Panc1 (cell line): ENCODE measurements around the gene UBE2Q1. TPM values are rescaled to one million over a fixed set of nuclear protein-coding genes. Genes with fewer than 3 reads are reported as not detected.

Experiments used
- ATAC-seq: fragments of 200-7000 bp; cut with Tn5 transposase; 2 replicates; pipeline ENCODE4 v1.9.1; 2020; ENCODE audit warnings: mild to moderate bottlenecking, moderate library complexity
- BruUV-seq: library from RNA; stranded (reverse); fragments of 400-500 nt; replicated peaks from 2 replicates; lab custom pipeline; 2021; lab: Mats Ljungman, UMichigan
- CTCF ChIA-PET: fragments of 300-600 bp; sonication (Branson Sonifier 250); formaldehyde crosslinking; loops from one replicate; lab custom pipeline; 2022; ENCODE audit warnings: antibody characterized with exemption; lab: Charles Lee
- POLR2A ChIA-PET: fragments of 300-600 bp; sonication (Branson Sonifier 250); formaldehyde crosslinking; loops from one replicate; lab custom pipeline; 2022; ENCODE audit warnings: antibody characterized with exemption; lab: Charles Lee
- DNase-seq: peaks from one replicate; pipeline ENCODE4 v3.0.0-alpha.2; 2010; ENCODE audit warnings: low read depth, low spot score
- H3K27ac ChIP-seq: 2 replicates; pipeline ENCODE4 v1.5.1; 2011; ENCODE audit warnings: mild to moderate bottlenecking, low read length, inconsistent platforms
- H3K27me3 ChIP-seq: fragments of 200-500 bp; sonication (Bioruptor generic); 2 replicates; pipeline ENCODE4 v1.6.0; 2014; ENCODE audit warnings: low read length, inconsistent platforms; ENCODE audit not compliant: control insufficient read depth, insufficient read depth
- H3K36me3 ChIP-seq: fragments of 200-500 bp; sonication (Bioruptor generic); 2 replicates; pipeline ENCODE4 v1.5.1; 2014; ENCODE audit warnings: inconsistent platforms, mild to moderate bottlenecking, low read length, moderate library complexity; ENCODE audit not compliant: control insufficient read depth, insufficient read depth
- H3K4me1 ChIP-seq: 2 replicates; pipeline ENCODE4 v1.5.1; 2011; ENCODE audit warnings: inconsistent platforms, mild to moderate bottlenecking, low read length, moderate library complexity; ENCODE audit not compliant: control insufficient read depth, insufficient read depth
- H3K4me3 ChIP-seq, 2 experiments: 2 replicates each; pipeline ENCODE4 v1.5.1; 2011 to 2012; ENCODE audit warnings: low read depth in 2 of 2, low read length in 2 of 2, mild to moderate bottlenecking in 2 of 2, inconsistent platforms in 1 of 2, moderate library complexity in 1 of 2
- H3K9me3 ChIP-seq: fragments of 200-500 bp; sonication (Bioruptor generic); 2 replicates; pipeline ENCODE4 v1.5.1; 2014; ENCODE audit warnings: low read depth, mild to moderate bottlenecking, inconsistent platforms, low read length, moderate library complexity; ENCODE audit not compliant: control insufficient read depth, insufficient read depth
- POLR2AphosphoS5 ChIP-seq: IDR thresholded peaks from 2 replicates; pipeline ENCODE4 v1.6.1; 2012; ENCODE audit warnings: mild to moderate bottlenecking, low read depth, low read length, moderate library complexity
- SIN3A ChIP-seq: IDR thresholded peaks from 2 replicates; pipeline ENCODE4 v1.6.1; 2012; ENCODE audit warnings: low read depth, mild to moderate bottlenecking, low read length, moderate library complexity, borderline replicate concordance; ENCODE audit not compliant: insufficient read depth
- TCF7L2 ChIP-seq: IDR thresholded peaks from 2 replicates; pipeline ENCODE4 v1.6.1; 2011; ENCODE audit warnings: mild to moderate bottlenecking, low read depth, low read length, inconsistent platforms
- in situ Hi-C: cut with HindIII; loops from 2 replicates; pipeline ENCODE4 v1.10.0; 2016; ENCODE audit warnings: low sequenced_read_pairs, low pct_unique_long_range_greater_than_20kb
- intact Hi-C: fragments of 100-400 bp; cut with micrococcal nuclease; formaldehyde crosslinking; loops from one replicate; pipeline ENCODE4 v1.10.0; 2022; ENCODE audit not compliant: unreplicated experiment
- total RNA-seq: library from RNA; stranded (reverse); gene quantifications from one replicate; pipeline ENCODE4 v1.2.1, GENCODE V29; 2021; ENCODE audit not compliant: unreplicated experiment
- TF ChIP-seq, protein P1 (sequence below), 2 experiments: IDR thresholded peaks; 2 replicates each; pipeline ENCODE4 v1.6.1; 2011 to 2012; ENCODE audit warnings: low read depth in 2 of 2, control low read depth in 1 of 2, low read length in 1 of 2, mild to moderate bottlenecking in 1 of 2, moderate library complexity in 1 of 2; ENCODE audit not compliant: insufficient read depth in 1 of 2
- TF ChIP-seq, protein P2 (sequence below): fragments of 450-650 bp; IDR thresholded peaks from 2 replicates; pipeline ENCODE4 v1.5.1; 2017; ENCODE audit warnings: mild to moderate bottlenecking

The UBE2Q1 gene
- total RNA-seq, 1 experiment from 2014 or later: 96.0 TPM

DNA sequence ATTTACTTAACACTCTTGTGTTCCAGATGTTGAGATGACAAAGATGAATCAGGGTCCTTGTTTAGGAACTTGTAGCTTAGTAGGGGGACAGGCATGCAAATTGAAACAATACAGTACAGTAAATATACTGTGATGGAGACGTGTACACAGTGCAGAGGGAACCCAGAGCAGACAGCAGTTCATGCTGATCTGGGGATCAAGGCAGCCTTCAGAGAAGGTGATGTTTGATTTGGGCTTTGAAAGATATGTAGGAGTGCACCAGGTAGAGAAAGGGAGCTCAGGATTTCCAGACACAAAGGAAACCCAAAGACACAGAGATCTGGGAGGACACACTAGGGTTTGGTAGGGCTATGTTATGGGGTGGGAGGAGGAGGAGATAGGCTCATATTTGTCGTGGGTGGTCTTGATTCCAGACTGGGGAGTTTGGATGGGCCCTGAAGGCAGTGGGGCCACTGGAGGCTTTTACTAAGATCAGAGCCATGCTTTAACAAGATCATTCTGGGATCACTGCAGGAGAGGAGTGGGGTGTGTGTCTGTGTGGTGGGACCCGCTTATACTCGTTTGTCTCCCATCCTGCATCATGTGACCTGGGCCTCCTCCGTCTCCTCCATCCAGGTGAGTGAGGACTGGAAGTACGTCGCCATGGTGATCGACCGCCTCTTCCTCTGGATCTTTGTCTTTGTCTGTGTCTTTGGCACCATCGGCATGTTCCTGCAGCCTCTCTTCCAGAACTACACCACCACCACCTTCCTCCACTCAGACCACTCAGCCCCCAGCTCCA lies 16.9 kb upstream of the UBE2Q1 start:
- peaks cover 2% of the 10 kb centered on the region; the same call in 1 of the 2 replicates for H3K36me3 ChIP-seq
- ATAC-seq: no peak
- in situ Hi-C loops (no loop called here), intact Hi-C loops (no loop called here)
- no peaks in the 10 kb centered on the region for H3K4me1 ChIP-seq
- POLR2A ChIA-PET: no interaction called here
- H3K9me3 ChIP-seq: no peaks in the 10 kb centered on the region
- TF ChIP-seq TCF7L2 (no peak), POLR2AphosphoS5 (0 out of 2 replicates have a peak, but pooled peaks have one; percentile 18)
- DNase-seq: no peak
- no peaks in the 10 kb centered on the region for H3K27me3 ChIP-seq
- H3K27ac ChIP-seq: no peak overlapping the region
- CTCF ChIA-PET: interaction anchor here (0.6 kb wide), 1 partner anchor 536 kb away, joined by 4 read pairs; no protein-coding TSS in a partner anchor
- BruUV-seq: no TSS peak
- no peak overlapping the region for H3K4me3 ChIP-seq

DNA sequence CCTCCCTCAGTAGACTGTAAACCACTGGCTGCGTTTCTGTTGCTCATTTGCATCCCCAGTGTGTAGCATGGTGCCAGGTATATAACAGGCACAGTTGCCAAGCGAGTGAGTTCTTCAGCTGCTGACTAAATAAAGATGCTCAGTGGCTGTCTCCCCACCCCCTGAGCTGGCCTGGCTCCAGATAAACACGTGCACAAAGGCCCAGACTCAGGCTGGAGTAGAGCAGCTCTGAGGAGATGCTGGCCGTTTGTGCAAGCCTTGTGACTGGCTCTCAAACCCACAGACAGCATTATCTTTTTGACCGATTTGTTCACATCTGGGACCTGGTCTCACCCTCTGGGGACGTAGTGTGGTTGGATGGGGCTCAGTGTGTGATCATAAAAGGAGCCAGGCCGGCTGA lies 16.3 kb upstream of the UBE2Q1 start:
- ChIA-PET POLR2A (no interaction called here), CTCF (interaction anchor here (0.6 kb wide), 1 partner anchor 537 kb away, joined by 4 read pairs; no protein-coding TSS in a partner anchor)
- intact Hi-C loops (no loop called here), in situ Hi-C loops (no loop called here)
- H3K4me1 ChIP-seq: no peaks in the 10 kb centered on the region
- H3K27me3 ChIP-seq: no peaks in the 10 kb centered on the region
- DNase-seq (no peak), ATAC-seq (no peak)
- TF ChIP-seq, protein P1, sequence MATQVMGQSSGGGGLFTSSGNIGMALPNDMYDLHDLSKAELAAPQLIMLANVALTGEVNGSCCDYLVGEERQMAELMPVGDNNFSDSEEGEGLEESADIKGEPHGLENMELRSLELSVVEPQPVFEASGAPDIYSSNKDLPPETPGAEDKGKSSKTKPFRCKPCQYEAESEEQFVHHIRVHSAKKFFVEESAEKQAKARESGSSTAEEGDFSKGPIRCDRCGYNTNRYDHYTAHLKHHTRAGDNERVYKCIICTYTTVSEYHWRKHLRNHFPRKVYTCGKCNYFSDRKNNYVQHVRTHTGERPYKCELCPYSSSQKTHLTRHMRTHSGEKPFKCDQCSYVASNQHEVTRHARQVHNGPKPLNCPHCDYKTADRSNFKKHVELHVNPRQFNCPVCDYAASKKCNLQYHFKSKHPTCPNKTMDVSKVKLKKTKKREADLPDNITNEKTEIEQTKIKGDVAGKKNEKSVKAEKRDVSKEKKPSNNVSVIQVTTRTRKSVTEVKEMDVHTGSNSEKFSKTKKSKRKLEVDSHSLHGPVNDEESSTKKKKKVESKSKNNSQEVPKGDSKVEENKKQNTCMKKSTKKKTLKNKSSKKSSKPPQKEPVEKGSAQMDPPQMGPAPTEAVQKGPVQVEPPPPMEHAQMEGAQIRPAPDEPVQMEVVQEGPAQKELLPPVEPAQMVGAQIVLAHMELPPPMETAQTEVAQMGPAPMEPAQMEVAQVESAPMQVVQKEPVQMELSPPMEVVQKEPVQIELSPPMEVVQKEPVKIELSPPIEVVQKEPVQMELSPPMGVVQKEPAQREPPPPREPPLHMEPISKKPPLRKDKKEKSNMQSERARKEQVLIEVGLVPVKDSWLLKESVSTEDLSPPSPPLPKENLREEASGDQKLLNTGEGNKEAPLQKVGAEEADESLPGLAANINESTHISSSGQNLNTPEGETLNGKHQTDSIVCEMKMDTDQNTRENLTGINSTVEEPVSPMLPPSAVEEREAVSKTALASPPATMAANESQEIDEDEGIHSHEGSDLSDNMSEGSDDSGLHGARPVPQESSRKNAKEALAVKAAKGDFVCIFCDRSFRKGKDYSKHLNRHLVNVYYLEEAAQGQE (IDR thresholded peaks at IDR 0.05; ENCODE audit: insufficient read depth in 1 of 2, low read depth in 2 of 2, low read length in 1 of 2): no peak
- no peak for TF ChIP-seq POLR2AphosphoS5
- TF ChIP-seq, protein P2, sequence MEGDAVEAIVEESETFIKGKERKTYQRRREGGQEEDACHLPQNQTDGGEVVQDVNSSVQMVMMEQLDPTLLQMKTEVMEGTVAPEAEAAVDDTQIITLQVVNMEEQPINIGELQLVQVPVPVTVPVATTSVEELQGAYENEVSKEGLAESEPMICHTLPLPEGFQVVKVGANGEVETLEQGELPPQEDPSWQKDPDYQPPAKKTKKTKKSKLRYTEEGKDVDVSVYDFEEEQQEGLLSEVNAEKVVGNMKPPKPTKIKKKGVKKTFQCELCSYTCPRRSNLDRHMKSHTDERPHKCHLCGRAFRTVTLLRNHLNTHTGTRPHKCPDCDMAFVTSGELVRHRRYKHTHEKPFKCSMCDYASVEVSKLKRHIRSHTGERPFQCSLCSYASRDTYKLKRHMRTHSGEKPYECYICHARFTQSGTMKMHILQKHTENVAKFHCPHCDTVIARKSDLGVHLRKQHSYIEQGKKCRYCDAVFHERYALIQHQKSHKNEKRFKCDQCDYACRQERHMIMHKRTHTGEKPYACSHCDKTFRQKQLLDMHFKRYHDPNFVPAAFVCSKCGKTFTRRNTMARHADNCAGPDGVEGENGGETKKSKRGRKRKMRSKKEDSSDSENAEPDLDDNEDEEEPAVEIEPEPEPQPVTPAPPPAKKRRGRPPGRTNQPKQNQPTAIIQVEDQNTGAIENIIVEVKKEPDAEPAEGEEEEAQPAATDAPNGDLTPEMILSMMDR: no peak
- no peak for TF ChIP-seq SIN3A
- TF ChIP-seq TCF7L2: no peak
- H3K4me3 ChIP-seq: no peak overlapping the region
- no peak overlapping the region for H3K27ac ChIP-seq
- H3K36me3 ChIP-seq: peaks cover 2% of the 10 kb centered on the region; the same call in 1 of the 2 replicates
- no peaks in the 10 kb centered on the region for H3K9me3 ChIP-seq
- no TSS peak for BruUV-seq

DNA sequence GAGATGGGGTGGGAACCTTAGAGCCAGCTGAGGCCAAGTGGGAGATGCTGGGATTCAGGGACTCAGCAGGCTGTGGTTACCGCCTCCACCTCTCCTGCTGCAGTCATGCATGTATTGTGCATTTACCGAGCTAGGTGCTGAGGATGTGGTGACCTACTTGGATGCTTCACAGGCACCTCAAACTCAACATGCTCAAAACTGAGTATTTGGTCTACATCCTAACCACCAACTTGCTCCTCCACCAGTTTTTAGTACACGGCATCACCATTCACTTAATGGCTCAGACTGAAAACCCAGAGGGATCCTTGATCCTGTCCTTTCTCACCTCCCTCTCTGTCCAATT lies 14.7 kb upstream of the UBE2Q1 start:
- ChIA-PET CTCF (no interaction called here), POLR2A (no interaction called here)
- no peaks in the 10 kb centered on the region for H3K9me3 ChIP-seq
- TF ChIP-seq TCF7L2 (no peak), POLR2AphosphoS5 (no peak), SIN3A (no peak)
- TF ChIP-seq, protein P2: no peak
- TF ChIP-seq, protein P1 (IDR thresholded peaks at IDR 0.05; ENCODE audit: insufficient read depth in 1 of 2, low read depth in 2 of 2, low read length in 1 of 2): no peak
- no peaks in the 10 kb centered on the region for H3K36me3 ChIP-seq
- DNase-seq (no peak), ATAC-seq (no peak)
- no peak overlapping the region for H3K4me3 ChIP-seq
- in situ Hi-C loops: no loop called here
- BruUV-seq: no TSS peak
- no peaks in the 10 kb centered on the region for H3K4me1 ChIP-seq
- no peak overlapping the region for H3K27ac ChIP-seq
- peaks cover 3% of the 10 kb centered on the region; the same call in 1 of the 2 replicates for H3K27me3 ChIP-seq
- intact Hi-C loops: no loop called here
